Measurements from ENCODE around the gene F5. TPM values are rescaled to one million over a fixed set of nuclear protein-coding genes. Genes with fewer than 3 reads are reported as not detected.

Gene F5
- total and polyA plus RNA-seq, 2 of the 13 experiments (the other 11 are each of a cell fraction or from before 2014, with no cell fraction given), result 38.3 to 64.0 TPM

DNA sequence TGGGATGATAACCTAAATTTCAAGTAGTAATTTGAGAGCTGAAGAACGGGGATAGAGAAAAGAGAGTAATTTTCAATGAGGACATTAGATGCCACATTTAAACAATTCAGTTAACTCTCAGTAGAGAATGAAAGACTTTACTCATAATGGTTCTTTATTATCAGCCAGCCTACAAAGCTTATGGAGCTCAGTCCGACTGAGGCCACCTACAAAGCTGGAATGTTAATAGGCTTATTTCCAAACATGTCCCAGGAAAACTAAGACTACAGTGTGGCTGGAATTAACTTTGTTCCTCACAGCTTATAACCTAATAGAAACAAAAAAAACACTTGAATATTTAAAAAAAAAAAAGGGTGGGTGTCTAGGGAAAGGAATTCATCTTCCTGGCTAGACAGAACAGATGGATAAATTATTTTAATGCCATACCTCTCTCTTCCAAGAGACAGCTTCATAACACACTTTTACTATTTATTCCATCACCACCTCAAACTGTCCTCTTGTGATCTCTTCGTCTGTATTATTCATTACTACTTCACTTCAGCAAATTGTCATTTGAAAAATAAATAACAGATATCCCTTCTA lies 110.4 kb downstream of the F5 start:
- peaks cover 6 to 28% of the 10 kb centered on the region in 2 experiments; a peak in 4 of 5 replicates for H3K36me3 ChIP-seq (replicated peaks in 1 of 2; ENCODE audit: control insufficient read depth in 1 of 2, insufficient read depth in 2 of 2, low read length in 2 of 2)
- in situ Hi-C loops (cut with HindIII; ENCODE audit: extremely low pct_ligation_motif_present, low pct_unique_long_range_greater_than_20kb) (no loop called here), intact Hi-C loops (cut with micrococcal nuclease; ENCODE audit: unreplicated experiment) (no loop called here)
- TF ChIP-seq HES4 (CRISPR knock-in tag; IDR thresholded peaks at IDR 0.05; ENCODE audit: borderline replicate concordance) (no peak), NCOA2 (CRISPR knock-in tag; IDR thresholded peaks at IDR 0.05) (no peak), GATA4 (IDR thresholded peaks at IDR 0.05; ENCODE audit: borderline replicate concordance, low read depth) (no peak), TARDBP (CRISPR knock-in tag; IDR thresholded peaks at IDR 0.05) (no peak), ZNF205 (CRISPR knock-in tag; IDR thresholded peaks at IDR 0.05) (no peak), HDAC2 (CRISPR knock-in tag; IDR thresholded peaks at IDR 0.05) (no peak), TAF15 (IDR thresholded peaks at IDR 0.05; ENCODE audit: low read depth, low read length, poor library complexity, severe bottlenecking) (no peak), ZNF552 (CRISPR knock-in tag; IDR thresholded peaks at IDR 0.05; ENCODE audit: borderline replicate concordance) (no peak), POLR2AphosphoS5 (IDR thresholded peaks at IDR 0.05; ENCODE audit: low read depth, low read length) (no peak), SP5 (CRISPR knock-in tag; IDR thresholded peaks at IDR 0.05; ENCODE audit: borderline replicate concordance, low read depth) (no peak), ZMYM2 (CRISPR knock-in tag; IDR thresholded peaks at IDR 0.05) (no peak), ZNF230 (CRISPR knock-in tag; IDR thresholded peaks at IDR 0.05) (no peak), NPAS2 (CRISPR knock-in tag; IDR thresholded peaks at IDR 0.05; ENCODE audit: borderline replicate concordance) (no peak), ZSCAN12 (CRISPR knock-in tag; IDR thresholded peaks at IDR 0.05) (no peak), ZFP62 (CRISPR knock-in tag; IDR thresholded peaks at IDR 0.05) (no peak), NFATC3 (CRISPR knock-in tag; IDR thresholded peaks at IDR 0.05) (no peak)
- TF ChIP-seq, protein P1, sequence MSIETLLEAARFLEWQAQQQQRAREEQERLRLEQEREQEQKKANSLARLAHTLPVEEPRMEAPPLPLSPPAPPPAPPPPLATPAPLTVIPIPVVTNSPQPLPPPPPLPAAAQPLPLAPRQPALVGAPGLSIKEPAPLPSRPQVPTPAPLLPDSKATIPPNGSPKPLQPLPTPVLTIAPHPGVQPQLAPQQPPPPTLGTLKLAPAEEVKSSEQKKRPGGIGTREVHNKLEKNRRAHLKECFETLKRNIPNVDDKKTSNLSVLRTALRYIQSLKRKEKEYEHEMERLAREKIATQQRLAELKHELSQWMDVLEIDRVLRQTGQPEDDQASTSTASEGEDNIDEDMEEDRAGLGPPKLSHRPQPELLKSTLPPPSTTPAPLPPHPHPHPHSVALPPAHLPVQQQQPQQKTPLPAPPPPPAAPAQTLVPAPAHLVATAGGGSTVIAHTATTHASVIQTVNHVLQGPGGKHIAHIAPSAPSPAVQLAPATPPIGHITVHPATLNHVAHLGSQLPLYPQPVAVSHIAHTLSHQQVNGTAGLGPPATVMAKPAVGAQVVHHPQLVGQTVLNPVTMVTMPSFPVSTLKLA (IDR thresholded peaks at IDR 0.05), result no peak
- TF ChIP-seq, protein P2, sequence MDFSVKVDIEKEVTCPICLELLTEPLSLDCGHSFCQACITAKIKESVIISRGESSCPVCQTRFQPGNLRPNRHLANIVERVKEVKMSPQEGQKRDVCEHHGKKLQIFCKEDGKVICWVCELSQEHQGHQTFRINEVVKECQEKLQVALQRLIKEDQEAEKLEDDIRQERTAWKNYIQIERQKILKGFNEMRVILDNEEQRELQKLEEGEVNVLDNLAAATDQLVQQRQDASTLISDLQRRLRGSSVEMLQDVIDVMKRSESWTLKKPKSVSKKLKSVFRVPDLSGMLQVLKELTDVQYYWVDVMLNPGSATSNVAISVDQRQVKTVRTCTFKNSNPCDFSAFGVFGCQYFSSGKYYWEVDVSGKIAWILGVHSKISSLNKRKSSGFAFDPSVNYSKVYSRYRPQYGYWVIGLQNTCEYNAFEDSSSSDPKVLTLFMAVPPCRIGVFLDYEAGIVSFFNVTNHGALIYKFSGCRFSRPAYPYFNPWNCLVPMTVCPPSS (IDR thresholded peaks at IDR 0.05), result no peak
- TF ChIP-seq, protein P3, sequence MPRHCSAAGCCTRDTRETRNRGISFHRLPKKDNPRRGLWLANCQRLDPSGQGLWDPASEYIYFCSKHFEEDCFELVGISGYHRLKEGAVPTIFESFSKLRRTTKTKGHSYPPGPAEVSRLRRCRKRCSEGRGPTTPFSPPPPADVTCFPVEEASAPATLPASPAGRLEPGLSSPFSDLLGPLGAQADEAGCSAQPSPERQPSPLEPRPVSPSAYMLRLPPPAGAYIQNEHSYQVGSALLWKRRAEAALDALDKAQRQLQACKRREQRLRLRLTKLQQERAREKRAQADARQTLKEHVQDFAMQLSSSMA (CRISPR knock-in tag; IDR thresholded peaks at IDR 0.05), result no peak
- H3K79me2 ChIP-seq (ENCODE audit: insufficient read depth, low read length), result peaks cover 55% of the 10 kb centered on the region
- ChIA-PET CTCF (ENCODE audit: low intra/inter-chr PET ratio, low total read pairs) (no interaction called here), POLR2A (no interaction called here)
- no TSS peak for BruUV-seq (replicated peaks)
- ATAC-seq, result no peak
- no peak overlapping the region for H3K4me3 ChIP-seq (replicated peaks in 1 of 3; ENCODE audit: insufficient read depth in 1 of 3, low read depth in 2 of 3, low read length in 3 of 3)
- H3K4me1 ChIP-seq (ENCODE audit: insufficient read depth, low read length), result peaks cover 23% of the 10 kb centered on the region
- no peak for FAIRE-seq
- no peaks in the 10 kb centered on the region for H3K27me3 ChIP-seq (ENCODE audit: control insufficient read depth in 1 of 2, insufficient read depth in 2 of 2, low read length in 2 of 2)
- H3K4me2 ChIP-seq (ENCODE audit: low read depth, low read length), result no peak overlapping the region
- no peak overlapping the region for H3K27ac ChIP-seq (ENCODE audit: extremely low read length, insufficient read depth, low read length)
- WGBS (ENCODE audit: low lambda C conversion rate), result 95% methylated on average over 3 of the region's 3 CpGs
- no peak overlapping the region for H3K9ac ChIP-seq (ENCODE audit: insufficient read depth, low read depth, low read length)
- DNase-seq (ENCODE audit: low spot score), result no peak
- H3K9me3 ChIP-seq (ENCODE audit: low read length), result no peaks in the 10 kb centered on the region
- H2AFZ ChIP-seq (ENCODE audit: low read length), result no peak overlapping the region
- H4K20me1 ChIP-seq (ENCODE audit: insufficient read depth, low read length), result peaks cover 38% of the 10 kb centered on the region

All from HepG2 (cell line).